Activated T-cell treated with anti-CD3 and anti-CD28 coated beads, Interleukin-2, amount 50 U/mL, for 4 hours (primary cell): ENCODE results near the gene IL16. TPM values are rescaled to one million over a fixed set of nuclear protein-coding genes. Genes with fewer than 3 reads are reported as not detected.

Experiments used
- ATAC-seq, 2 donors: fragments of 200-7000 bp; cut with Tn5 transposase; one replicate each; pipeline ENCODE4 v1.10.0; 2021
- DNase-seq: peaks from one replicate; pipeline ENCODE4 v3.0.0-alpha.2; 2020
- H3K27me3 Mint-ChIP-seq: one replicate; pipeline ENCODE4 v1.8.0; 2021; ENCODE audit warnings: low read depth, mixed read lengths
- H3K36me3 Mint-ChIP-seq: one replicate; pipeline ENCODE4 v1.8.0; 2022; ENCODE audit warnings: mixed read lengths; ENCODE audit not compliant: insufficient read depth
- H3K4me1 Mint-ChIP-seq: one replicate; pipeline ENCODE4 v1.8.0; 2021; ENCODE audit warnings: low read depth, mixed read lengths
- H3K4me3 Mint-ChIP-seq: one replicate; pipeline ENCODE4 v1.8.0; 2021; ENCODE audit warnings: mild to moderate bottlenecking, moderate library complexity, mixed read lengths
- H3K9me3 Mint-ChIP-seq: one replicate; pipeline ENCODE4 v1.8.0; 2021; ENCODE audit warnings: mixed read lengths
- total RNA-seq, 3 donors: library from RNA; stranded (reverse); gene quantifications; one replicate each; pipeline ENCODE4 v1.2.1, GENCODE V29; 2021

The IL16 gene
- total RNA-seq, 3 donors from 2014 or later = 43.5 to 57.6 (median 45.0) TPM

DNA sequence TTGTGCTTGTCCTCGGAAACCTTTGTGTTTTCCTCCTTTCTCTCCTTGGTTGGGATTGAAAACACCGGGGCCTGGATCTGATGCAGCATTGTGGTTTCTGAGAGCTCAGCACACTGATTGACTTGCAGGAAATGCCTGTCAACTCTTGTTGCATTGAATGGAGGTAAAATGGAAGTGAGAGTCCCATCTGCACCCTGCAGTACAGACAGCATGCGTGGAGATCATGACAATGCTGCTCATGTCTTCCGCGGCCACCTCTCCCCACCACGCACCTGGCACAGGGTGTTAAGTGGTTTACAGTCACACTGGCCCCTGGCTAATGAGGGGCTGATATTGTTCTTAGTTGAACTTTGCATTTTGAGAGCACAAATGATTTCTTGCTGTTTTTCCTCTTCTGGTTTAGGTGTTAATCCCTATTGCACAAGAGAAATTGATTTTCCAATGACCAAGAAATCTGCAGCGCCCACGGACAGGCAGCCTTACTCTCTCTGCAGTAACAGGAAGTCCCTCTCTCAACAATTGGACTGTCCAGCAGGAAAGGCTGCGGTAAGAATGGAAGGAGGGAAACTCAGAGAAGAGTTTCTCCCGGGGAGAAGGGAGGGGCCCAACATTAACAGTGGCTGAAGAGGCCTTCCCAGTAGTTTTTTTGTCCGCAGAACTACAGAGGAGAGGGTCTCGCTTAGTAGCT is 68.7 kb downstream of the IL16 start:
- DNase-seq (no peak), ATAC-seq (no peak)
- H3K4me3 Mint-ChIP-seq = no peak overlapping the region
- H3K4me1 Mint-ChIP-seq = peaks cover 22% of the 10 kb centered on the region
- H3K27me3 Mint-ChIP-seq = no peaks in the 10 kb centered on the region
- no peaks in the 10 kb centered on the region for H3K9me3 Mint-ChIP-seq
- no peaks in the 10 kb centered on the region for H3K36me3 Mint-ChIP-seq

DNA sequence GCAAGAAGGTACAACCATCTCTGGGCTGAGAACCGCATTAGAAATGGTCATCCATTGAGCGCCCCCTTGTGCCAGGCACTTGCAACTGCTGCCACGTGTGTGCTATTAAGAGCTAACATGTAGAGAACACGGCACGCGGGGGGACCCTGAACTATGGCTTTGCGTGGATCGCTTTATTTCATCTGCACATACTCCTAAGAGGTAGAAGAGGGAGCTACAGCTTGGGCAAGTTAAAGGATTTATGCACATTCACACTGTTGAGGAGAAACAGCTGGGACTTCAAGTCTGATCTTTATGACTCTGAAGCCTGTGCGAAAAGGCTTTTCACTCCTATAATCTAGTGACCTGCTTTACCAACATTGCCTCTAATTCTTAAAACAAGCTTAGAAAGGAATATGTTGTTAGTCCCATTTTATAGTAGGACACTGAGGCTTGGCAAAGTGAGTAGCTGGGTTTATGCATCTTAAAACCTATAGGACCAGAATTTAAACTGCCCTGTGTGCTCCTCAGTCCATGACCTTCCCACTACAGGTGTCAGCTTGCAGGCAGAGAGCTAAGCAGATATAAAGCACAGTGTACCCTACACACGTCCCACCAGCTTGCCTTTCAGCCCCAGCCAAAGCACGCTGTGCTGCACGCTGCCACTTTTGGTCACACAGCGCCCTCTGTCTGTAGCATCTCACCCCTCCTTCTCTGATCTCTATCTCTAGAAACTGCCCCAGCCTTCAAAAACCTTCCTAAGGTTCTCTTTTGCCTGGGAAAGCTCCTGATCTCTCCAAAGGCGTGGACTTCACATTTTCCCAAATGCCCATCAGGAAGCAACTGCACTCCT is 69.5 kb downstream of the IL16 start:
- Mint-ChIP-seq H3K27me3 (no peaks in the 10 kb centered on the region), H3K4me1 (peaks cover 27% of the 10 kb centered on the region), H3K9me3 (no peaks in the 10 kb centered on the region), H3K36me3 (no peaks in the 10 kb centered on the region), H3K4me3 (peak overlapping the region; percentile 76)
- ATAC-seq (peak; percentile 91 to 96), DNase-seq (peak; percentile 83)

DNA sequence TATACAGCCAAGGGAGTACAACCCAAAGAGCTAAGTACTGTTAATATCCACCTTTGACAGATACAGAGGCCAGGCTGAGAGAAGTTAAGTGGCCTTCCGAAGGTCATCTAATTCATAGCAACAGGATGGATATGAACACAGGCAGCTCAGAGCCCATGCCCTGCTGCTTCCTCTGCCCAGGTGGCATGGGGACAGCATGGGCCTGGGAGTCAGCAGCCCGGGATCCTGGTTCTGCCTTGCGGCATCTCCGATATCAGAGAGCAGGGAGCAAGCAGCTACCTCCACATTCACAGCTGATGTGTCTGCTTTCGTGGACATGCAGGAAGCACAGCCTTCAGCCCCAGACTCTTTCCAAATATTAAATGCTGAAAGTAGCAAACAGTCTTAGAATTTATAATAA is 71.7 kb downstream of the IL16 start:
- Mint-ChIP-seq H3K36me3 (no peaks in the 10 kb centered on the region), H3K4me1 (peaks cover 27% of the 10 kb centered on the region), H3K4me3 (no peak overlapping the region), H3K27me3 (no peaks in the 10 kb centered on the region), H3K9me3 (no peaks in the 10 kb centered on the region)
- DNase-seq = no peak
- ATAC-seq = no peak

DNA sequence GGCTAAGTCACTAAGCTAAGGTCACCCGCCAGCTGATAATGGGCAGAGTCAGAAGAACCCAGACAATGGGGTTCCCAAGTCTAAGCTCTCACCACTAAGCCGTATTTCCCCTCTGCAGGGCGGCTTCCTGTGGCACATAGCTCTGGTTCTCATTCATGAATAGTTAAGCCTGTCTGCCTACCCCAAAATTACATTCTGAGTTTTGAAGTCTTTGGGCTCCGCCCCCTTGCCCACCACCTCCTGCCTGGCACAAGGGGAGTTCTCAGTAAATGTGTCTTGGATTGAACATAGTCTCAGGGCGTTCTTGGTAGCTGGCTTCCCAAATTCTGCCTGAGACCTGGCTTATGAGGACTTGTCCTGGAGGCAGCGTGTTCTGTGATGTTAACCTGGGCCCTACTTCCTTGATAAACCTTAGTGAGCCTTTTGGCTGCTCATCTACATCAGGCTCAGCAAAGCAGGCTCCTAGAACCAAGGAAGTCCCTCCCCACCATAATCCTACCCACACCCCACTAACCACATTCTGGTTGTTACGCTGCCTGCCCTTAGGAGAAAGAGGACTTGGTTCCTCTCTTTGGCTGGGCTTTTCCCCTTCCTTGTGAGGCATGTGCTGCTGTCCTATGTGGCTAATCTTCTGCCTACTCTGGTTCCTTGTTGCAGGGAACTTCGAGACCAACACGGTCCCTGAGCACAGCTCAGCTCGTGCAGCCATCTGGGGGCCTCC is 72.4 kb downstream of the IL16 start:
- peaks cover 27% of the 10 kb centered on the region for H3K4me1 Mint-ChIP-seq
- H3K27me3 Mint-ChIP-seq = no peaks in the 10 kb centered on the region
- ATAC-seq (no peak), DNase-seq (no peak)
- no peaks in the 10 kb centered on the region for H3K9me3 Mint-ChIP-seq
- no peak overlapping the region for H3K4me3 Mint-ChIP-seq
- no peaks in the 10 kb centered on the region for H3K36me3 Mint-ChIP-seq

- no peak for ATAC-seq
- Mint-ChIP-seq H3K36me3 (no peaks in the 10 kb centered on the region), H3K4me1 (peaks cover 32% of the 10 kb centered on the region), H3K4me3 (no peak overlapping the region), H3K9me3 (no peaks in the 10 kb centered on the region), H3K27me3 (no peaks in the 10 kb centered on the region)
- no peak for DNase-seq
Measured at GRCh38 chr15:81270188-81270587, 73.5 kb downstream of the IL16 start.

- H3K36me3 Mint-ChIP-seq = no peaks in the 10 kb centered on the region
Measured at GRCh38 chr15:81270781-81271491, 74.3 kb downstream of the IL16 start.

GRCh38 chr15:81271761-81272644 is 75.3 kb downstream of the IL16 start:
- H3K4me3 Mint-ChIP-seq = no peak overlapping the region
- H3K9me3 Mint-ChIP-seq = peaks cover 6% of the 10 kb centered on the region
- H3K36me3 Mint-ChIP-seq = peaks cover 4% of the 10 kb centered on the region
- H3K27me3 Mint-ChIP-seq = no peaks in the 10 kb centered on the region
- DNase-seq = no peak
- no peak for ATAC-seq
- peaks cover 33% of the 10 kb centered on the region for H3K4me1 Mint-ChIP-seq

More at GRCh38 chr15:81270781-81271491, 74.3 kb downstream of the IL16 start:
- H3K4me1 Mint-ChIP-seq = peaks cover 32% of the 10 kb centered on the region
- no peaks in the 10 kb centered on the region for H3K9me3 Mint-ChIP-seq
- H3K4me3 Mint-ChIP-seq = no peak overlapping the region
- DNase-seq (no peak), ATAC-seq (peak; percentile 3 to 19)
- H3K27me3 Mint-ChIP-seq = no peaks in the 10 kb centered on the region

GRCh38 chr15:81273200-81273599 is 76.5 kb downstream of the IL16 start:
- H3K36me3 Mint-ChIP-seq = peaks cover 5% of the 10 kb centered on the region
- no peak for DNase-seq
- peaks cover 37% of the 10 kb centered on the region for H3K4me1 Mint-ChIP-seq
- no peak for ATAC-seq
- no peak overlapping the region for H3K4me3 Mint-ChIP-seq
- H3K27me3 Mint-ChIP-seq = no peaks in the 10 kb centered on the region
- H3K9me3 Mint-ChIP-seq = peaks cover 10% of the 10 kb centered on the region

- Mint-ChIP-seq H3K4me3 (no peak overlapping the region), H3K9me3 (peaks cover 10% of the 10 kb centered on the region), H3K4me1 (peaks cover 44% of the 10 kb centered on the region), H3K36me3 (peaks cover 5% of the 10 kb centered on the region), H3K27me3 (no peaks in the 10 kb centered on the region)
- DNase-seq (no peak), ATAC-seq (no peak)
Measured at GRCh38 chr15:81273855-81274254, 77.2 kb downstream of the IL16 start.

GRCh38 chr15:81274255-81274654 is 77.6 kb downstream of the IL16 start:
- peaks cover 10% of the 10 kb centered on the region for H3K9me3 Mint-ChIP-seq
- H3K36me3 Mint-ChIP-seq = peaks cover 5% of the 10 kb centered on the region
- no peaks in the 10 kb centered on the region for H3K27me3 Mint-ChIP-seq
- DNase-seq (no peak), ATAC-seq (no peak)
- H3K4me1 Mint-ChIP-seq = peaks cover 42% of the 10 kb centered on the region
- H3K4me3 Mint-ChIP-seq = no peak overlapping the region

- Mint-ChIP-seq H3K36me3 (peaks cover 5% of the 10 kb centered on the region), H3K4me3 (no peak overlapping the region), H3K27me3 (no peaks in the 10 kb centered on the region), H3K9me3 (peaks cover 10% of the 10 kb centered on the region), H3K4me1 (peaks cover 45% of the 10 kb centered on the region)
- ATAC-seq = peak; percentile 80 to 92
- peak; percentile 82 for DNase-seq
Measured at GRCh38 chr15:81274931-81275707, 78.4 kb downstream of the IL16 start.

DNA sequence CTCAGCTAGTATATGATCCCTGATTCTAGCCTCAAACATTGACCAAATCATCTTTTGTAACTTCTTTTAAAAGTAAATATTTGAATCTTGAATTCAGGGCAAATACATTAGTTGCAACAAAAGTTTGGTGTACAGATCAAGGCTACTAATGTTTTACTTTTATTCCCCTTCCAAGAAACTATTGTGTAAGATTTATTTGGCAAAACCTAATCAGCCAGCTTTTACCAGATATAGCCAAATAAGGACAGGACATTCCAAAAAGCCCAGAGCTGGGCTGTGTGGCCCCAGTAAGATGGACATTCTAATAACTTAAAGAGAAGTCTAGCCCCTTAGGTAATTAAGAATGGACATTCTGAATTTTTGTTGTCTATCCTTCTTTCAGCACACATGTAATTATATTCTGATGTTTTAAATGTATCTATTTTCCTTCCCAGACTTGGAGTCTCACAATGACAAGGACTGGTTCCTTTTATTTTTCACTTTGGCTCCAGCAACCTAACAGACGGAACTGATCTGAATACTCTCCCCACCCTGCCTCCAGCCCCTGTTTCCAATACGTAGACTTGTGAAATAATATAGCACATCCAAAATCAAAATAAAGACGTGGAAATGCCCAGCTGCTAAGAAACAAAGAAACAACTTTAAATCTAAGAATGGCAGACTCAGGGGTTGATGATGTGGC is 79.2 kb downstream of the IL16 start:
- Mint-ChIP-seq H3K9me3 (peaks cover 10% of the 10 kb centered on the region), H3K4me1 (peaks cover 47% of the 10 kb centered on the region), H3K4me3 (no peak overlapping the region), H3K36me3 (peaks cover 5% of the 10 kb centered on the region), H3K27me3 (no peaks in the 10 kb centered on the region)
- DNase-seq = no peak
- no peak for ATAC-seq
